GM11168 (cell line): ENCODE data around the gene ANO2.

ENCODE experiments used
- in situ Hi-C: fragments of 300-500 bp; cut with MboI; formaldehyde crosslinking; loops from one replicate; pipeline ENCODE4 v1.12.0; 2022; ENCODE audit warnings: low sequenced_read_pairs; ENCODE audit not compliant: unreplicated experiment

Gene ANO2

GRCh38 chr12:5921966-5922899 lies 22.8 kb downstream of the ANO2 start:
- in situ Hi-C loops, result no loop called here

GRCh38 chr12:5921027-5921909 lies 23.8 kb downstream of the ANO2 start:
- in situ Hi-C loops, result no loop called here

DNA sequence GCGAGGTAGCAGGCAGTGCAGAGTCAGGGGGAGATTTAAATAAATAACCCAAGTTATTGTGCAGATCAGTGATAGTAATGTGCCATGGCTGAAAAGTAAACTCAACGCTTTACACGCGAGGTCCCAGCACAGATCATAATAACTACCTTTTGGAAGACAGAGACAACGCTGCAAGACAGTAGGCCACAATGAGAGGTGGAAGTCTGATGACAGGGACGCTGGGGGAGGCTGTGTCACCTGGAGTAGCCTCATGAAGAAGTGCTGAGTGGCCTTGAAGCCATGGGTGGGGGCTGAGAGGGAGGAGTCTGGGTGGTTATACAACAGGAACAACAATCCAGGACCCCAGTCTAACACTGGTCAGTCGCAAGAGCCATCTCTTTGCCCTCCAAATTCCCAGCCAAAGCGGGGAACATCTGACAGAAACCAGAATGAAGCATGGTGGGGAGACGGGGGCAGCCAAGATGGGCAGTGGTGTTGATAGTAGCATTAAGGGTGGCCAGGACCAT lies 28.2 kb downstream of the ANO2 start:
- in situ Hi-C loops, result no loop called here

- in situ Hi-C loops, result no loop called here
These were observed 29.5 kb downstream of the ANO2 start for GRCh38 chr12:5915511-5915910.

DNA sequence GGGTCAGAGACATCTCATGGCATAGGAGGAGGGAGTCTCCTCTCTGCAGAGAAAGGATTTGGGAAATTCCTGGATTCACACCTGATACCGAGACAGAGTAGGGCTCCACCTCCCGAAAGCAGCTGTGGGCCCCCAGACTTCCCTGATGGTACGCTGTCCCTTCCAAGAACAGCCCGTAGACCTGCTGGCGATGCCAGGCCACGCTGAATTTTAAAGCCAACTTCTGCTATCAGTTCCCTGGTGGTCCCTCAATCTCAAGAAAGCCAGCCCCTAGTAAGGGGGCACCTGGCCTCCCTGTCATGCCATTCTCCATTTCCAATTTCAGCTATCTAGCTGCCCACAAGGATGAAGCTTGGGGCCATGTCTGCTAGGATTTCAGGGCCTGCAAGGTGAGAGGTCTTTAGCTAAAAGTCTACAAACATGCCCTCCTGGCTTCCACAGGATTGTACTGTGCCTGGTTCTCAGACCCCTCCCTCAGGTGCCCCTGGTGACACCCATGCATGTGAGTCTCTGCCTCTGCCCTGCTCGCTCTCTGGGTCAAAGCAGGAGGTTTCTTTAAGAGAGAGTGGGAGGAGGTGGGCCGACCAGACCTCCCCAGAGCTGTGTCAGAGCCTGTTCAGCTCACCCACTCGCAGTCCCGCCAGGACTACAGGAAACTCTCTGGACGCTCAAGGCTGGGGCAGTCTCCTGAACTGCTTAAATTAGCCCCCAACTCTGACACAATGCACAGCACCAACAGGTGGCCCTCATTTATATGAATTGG lies 30.5 kb downstream of the ANO2 start:
- in situ Hi-C loops, result no loop called here

- in situ Hi-C loops, result no loop called here
These were observed 31.7 kb downstream of the ANO2 start for GRCh38 chr12:5913387-5913786.

DNA sequence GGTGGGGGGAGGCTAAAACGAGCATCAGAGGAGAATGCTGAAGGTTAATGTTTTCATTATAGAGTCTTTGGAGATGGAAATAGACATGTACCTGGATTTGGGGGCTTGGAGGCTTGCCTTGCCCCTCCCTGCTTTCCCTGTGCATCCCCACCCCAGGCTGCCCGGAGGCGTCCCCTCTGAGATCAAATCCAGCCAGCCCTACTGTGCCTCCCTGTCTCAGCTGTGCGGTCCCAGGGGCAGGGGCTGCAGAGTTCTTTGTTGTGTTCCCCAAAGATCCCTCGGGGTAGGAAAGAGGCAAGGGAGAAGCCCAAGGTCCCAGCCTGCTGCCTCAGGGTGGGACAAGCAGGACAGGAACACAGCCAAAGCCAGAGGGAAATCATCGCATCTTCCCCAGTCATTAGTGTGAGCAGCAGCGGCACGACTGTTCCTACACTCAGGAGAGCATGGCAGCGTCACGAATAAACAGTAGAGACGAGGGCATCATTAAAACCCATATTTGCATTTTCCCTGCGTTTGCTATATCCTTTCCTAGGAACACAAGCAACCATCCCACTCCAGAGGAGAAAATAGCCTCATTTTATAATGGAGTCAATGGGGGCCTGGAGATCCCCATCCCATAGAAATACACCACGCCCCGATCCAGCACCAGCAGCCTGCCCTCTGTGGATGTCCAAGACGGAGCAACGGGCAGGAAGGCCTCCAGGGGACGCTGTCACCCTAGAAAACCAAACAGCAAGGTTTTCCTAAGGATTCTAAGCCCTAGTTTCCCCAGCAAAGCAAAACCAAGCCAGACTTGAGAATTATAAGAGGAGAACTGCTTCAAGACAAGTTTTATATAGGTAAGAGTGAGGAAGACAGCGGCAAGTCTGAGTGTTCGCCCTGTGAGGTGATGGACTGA lies 32.4 kb downstream of the ANO2 start:
- in situ Hi-C loops, result no loop called here

DNA sequence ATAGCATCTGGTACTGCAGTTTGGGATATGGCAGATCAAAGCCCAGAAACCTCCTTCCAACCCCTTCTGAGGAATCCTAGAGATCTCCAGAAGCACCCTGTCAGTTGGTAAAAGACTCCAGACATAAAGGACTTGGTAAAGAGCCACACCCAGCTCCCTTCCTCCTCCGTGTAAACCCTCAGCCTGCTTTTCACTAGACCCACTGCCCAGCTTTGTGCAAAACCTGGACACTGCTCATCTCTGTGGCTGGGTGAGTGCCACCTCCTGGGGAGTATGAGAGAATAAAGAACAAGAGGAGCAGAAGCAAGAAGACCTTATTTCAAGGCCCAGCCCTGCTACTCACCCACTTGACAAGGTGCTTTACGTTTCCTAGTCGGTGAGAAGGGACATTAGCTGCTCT lies 33.0 kb downstream of the ANO2 start:
- in situ Hi-C loops, result no loop called here

DNA sequence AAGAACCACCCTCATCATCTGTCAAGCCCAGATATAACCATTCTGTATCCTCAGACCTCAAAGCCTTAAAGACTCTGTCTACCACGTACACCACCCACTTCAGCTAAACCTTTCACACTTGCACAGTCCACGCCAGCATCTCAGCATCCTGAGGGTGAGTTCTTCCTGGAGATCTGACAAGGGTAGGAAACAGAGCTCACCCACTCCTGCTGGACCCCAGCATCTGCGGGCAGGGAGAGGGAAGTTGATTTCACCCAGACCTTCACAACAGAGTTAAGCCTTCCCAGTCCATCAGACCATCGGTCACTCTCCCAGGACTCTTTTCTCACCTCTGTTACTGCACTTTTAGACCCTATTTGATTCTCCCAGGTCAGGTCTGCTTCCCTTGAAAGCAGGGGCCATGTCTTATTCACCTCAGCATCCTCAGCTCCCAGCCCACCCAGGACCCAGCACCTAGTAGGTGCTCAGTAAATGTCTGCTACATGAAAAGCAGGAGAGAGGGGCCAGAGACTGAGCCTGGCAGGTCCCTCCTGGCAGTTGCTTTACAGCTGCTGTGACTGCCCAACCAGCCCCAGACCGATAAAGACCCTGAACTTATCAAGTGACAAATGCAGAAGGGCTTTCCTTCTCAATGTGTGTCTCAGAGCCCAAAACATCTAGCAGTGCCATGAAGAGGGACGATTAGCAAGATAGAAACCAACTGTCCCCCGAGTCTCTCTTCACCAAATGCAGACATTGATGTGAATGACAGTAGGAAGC lies 34.1 kb downstream of the ANO2 start:
- in situ Hi-C loops, result no loop called here

DNA sequence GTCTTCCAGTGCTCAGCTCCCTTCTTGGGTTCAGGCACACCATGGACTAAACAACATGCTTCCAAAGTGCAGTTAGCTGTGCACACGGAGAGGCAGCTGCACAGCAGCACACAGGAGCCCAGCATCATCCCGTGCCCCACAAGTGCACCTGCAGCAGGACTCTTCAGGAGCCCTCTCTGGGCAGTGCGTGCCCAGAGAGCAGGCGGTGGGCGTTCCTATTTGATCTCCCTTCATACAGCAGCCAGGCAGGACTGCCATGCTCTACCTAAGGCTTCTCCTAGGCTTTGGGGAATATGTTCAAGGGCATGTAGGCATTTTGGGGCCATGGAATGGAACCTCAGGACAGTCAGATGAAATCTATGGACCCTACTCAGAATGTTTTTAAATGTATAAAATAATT lies 35.5 kb downstream of the ANO2 start:
- in situ Hi-C loops, result no loop called here

GRCh38 chr12:5908251-5908650 lies 36.8 kb downstream of the ANO2 start:
- in situ Hi-C loops, result no loop called here

DNA sequence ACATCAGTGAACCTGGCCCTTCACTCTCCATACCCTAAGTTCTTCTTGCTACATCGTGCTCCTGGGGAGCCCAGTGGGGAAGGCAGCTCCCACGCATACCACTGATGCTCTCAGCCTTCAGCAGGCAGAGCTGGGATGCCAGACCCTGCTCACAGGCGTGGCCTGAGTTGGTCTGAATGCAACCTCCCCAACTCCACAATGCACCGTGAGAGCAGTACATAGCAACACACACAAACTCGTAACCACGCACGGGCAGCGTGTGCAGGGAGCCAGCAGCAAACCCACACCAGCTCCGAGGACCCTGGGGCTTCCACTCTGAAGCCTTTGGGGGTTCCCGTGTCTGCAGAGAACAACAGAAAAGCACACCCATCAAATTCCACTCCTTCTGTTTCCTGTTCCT lies 37.3 kb downstream of the ANO2 start:
- in situ Hi-C loops, result no loop called here

- in situ Hi-C loops, result no loop called here
These were observed 39.3 kb downstream of the ANO2 start for GRCh38 chr12:5905757-5906156.

DNA sequence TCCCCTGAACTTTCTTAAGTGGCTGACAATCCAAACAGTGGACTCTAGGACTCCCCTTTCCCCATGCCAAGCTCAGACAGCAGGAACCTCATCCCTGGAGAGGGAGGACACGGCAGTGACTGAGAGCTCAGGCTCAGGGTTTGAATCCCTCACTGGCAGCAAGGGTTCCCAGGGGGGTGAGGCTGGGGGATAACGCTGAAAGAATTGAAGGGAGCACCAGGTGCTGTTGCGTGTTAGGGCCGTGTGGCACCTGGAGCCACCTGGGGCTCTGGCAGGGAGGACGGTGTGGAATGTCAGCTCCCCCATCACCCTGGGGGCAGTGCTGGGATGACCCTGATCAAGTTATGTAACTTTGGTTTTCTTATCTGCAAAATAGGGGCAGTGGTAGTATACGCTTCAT lies 40.1 kb downstream of the ANO2 start:
- in situ Hi-C loops, result no loop called here

- in situ Hi-C loops, result no loop called here
These were observed 40.6 kb downstream of the ANO2 start for GRCh38 chr12:5904441-5904840.

- in situ Hi-C loops, result no loop called here
These were observed 42.3 kb downstream of the ANO2 start for GRCh38 chr12:5902736-5903135.

- in situ Hi-C loops, result no loop called here
These were observed 43.6 kb downstream of the ANO2 start for GRCh38 chr12:5901416-5901815.

DNA sequence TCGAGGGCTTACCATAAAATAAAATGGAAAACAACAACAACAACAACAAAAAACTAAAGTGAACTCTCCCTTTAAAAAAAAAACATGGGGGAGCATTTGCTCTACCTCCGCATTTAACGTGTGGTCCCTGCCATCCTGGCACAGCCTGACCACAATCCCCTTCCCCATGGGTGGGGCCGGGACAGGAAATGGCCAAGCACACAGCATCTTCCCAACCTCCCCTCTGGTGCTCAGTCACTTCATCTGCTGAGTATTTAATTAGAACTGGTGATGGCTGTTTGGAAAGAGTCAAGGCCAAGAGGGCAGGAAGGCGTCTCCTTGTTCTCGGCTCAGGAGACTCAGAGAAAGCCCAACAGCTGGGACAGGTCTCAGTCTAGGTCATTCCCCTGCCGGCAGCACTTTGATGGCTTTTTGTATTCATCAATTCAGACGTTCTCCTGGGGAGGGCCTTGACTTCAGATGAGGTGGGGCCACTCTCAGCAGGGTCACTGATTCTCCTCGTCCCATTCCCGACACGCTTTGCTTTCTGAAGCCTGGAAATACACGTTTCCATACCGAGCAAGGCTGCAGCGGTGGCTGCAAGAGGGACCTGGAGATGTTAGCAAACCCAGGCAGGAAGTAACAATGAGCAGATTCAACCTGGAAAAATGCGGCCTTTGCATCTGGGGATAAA lies 44.4 kb downstream of the ANO2 start:
- in situ Hi-C loops, result no loop called here
